Limb (tissue), 2 donors: ENCODE results near the gene IFIT3.
"Not testable (repeated sequence)": the region's sequence is repeated elsewhere in the genome, so short reads cannot be mapped to it uniquely, and the experiment has no call there.

Source experiments
- DNase-seq, 2 donors: peaks; one replicate each; pipeline ENCODE4 v3.0.0-alpha.2; 2016; ENCODE audit errors: extremely low spot score in 2 of 2

The IFIT3 gene

GRCh38 chr10:89303161-89303560 is 24.6 kb upstream of the IFIT3 start:
- no peak for DNase-seq

DNA sequence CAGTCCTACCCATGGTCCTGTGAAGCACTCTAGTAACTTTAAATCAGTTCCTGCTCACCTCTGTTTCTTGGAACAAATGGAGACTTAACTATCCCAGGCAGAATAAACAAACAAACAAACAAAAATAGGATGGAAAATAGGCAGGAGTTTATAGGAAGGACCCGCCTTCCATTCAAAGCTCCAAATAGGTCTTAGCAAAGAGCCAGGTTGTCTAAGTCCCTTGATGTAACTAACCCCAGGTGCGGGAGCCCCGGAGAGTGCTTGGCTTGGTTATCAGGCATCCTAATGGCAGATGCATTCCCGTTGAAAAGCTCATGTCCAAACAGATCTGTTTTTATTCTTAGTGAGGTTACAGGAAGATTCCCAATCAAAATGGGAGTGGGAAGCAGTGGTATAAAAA is 23.8 kb upstream of the IFIT3 start:
- no peak for DNase-seq

DNA sequence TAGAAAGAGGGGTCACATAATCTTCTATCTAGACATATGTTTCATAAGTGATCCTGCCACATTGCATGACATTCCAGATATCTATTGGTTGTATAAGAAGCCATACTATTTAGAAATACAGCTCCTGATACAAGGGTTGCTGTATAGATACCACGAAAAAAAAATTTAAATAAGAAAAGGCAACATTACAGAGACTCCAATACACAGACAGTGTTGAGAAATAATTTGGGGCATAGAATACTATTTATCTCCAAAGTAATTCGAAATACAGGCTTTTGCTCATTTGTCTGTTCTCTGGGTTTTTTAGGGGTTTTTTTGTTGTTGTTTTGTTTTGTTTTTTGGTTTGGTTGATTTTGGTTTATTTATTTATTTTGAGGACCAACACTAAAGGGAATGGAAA is 23.4 kb upstream of the IFIT3 start:
- DNase-seq: no peak

DNA sequence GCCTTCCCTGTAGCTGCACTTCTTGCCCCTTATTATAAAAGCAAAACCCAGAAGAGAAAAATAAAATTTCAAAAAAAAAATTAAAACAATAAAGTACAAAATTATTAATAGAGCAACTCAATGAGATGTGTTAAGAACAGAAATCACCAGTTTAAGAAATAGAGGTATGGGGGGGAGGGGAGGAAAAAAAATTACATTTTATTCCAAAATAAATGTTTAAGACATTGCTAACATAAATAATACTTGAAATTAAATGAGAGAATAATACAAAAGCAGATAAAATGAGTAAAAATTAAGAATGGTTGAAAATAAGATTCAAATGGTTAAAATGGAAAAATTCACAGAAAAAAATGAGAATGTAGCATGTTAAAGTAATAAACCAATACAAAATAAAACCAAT is 22.9 kb upstream of the IFIT3 start:
- DNase-seq: no peak

DNA sequence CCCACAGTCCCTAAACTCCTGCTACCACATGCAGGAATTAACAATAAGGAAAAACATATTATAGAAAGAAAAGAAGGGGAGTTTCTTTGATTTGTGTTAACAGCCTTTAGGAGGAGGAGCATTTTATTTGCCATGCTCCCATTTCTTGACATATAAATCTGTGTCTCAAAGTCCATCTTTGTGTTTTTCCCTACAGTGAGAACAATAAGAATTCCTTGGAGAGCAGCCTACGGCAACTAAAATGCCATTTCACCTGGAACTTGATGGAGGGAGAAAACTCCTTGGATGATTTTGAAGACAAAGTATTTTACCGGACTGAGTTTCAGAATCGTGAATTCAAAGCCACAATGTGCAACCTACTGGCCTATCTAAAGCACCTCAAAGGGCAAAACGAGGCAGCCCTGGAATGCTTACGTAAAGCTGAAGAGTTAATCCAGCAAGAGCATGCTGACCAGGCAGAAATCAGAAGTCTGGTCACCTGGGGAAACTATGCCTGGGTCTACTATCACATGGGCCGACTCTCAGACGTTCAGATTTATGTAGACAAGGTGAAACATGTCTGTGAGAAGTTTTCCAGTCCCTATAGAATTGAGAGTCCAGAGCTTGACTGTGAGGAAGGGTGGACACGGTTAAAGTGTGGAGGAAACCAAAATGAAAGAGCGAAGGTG is 21.9 kb upstream of the IFIT3 start:
- DNase-seq: no peak

GRCh38 chr10:89306434-89307268 is 21.1 kb upstream of the IFIT3 start:
- no peak for DNase-seq

GRCh38 chr10:89307269-89307577 is 20.6 kb upstream of the IFIT3 start:
- DNase-seq: no peak

GRCh38 chr10:89308266-89308665 is 19.5 kb upstream of the IFIT3 start:
- no peak for DNase-seq

- no peak for DNase-seq
Observed at GRCh38 chr10:89308736-89309135, 19.1 kb upstream of the IFIT3 start.

DNA sequence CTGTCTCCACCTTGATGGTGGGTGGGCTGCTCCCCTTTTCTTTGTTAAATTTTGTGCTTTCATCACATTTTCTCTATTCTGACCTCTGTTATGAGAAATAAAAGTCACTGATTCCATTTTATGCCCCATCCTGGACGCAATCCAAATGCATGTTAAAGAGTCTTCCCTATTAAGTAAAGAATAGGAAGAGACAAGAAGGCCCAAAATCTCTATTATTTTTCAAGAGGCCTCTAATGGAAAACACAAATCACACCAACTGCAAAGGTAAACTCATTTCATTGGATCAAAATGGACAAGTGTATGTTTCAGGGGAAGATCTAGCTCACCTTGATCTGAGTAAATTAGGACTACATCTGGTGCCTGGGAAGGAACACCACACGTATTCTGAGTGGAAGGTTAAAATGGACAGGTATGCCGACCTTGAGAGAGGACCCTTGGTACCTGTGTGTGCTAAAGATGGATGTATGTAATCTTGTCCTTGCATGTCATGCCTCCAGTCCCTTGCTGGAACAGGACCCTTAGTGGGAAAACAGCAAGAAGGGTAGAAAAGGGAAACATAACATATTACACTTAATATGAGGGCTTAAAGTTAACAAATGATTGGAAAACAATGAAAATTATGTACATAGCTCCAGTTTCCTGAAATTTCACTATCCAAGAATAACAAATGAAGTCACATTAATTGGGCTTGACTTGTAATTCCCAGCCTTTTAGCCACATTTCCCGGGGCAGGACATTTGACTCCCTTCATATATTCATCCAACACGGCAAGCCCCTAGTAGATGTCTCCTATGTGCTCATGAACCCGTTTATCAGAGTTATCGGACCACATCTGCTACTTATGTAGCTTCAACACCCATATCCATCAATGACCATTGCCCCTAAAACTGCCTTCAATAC is 18.4 kb upstream of the IFIT3 start:
- no peak for DNase-seq

GRCh38 chr10:89310056-89310893 is 17.5 kb upstream of the IFIT3 start:
- no peak for DNase-seq

DNA sequence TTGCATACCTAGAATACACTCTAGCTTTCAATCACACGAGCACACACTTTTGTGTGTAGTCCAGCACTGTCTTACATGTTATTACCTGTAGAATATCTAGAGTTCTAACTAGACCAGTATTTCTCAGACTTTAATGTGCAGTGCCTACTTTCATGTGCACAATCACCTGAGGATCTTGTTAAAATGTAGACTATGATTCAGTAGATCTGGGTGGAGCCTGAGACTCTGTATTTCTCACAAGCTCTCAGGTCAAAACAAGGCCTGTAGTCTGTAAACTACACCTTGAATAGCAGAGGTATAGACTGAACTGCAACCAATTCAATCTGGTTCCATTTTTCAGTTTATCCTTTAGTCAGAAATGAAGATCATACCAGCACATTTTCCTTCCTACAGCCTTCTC is 14.8 kb upstream of the IFIT3 start:
- no peak for DNase-seq

GRCh38 chr10:89314676-89315075 is 13.1 kb upstream of the IFIT3 start:
- DNase-seq: no peak

DNA sequence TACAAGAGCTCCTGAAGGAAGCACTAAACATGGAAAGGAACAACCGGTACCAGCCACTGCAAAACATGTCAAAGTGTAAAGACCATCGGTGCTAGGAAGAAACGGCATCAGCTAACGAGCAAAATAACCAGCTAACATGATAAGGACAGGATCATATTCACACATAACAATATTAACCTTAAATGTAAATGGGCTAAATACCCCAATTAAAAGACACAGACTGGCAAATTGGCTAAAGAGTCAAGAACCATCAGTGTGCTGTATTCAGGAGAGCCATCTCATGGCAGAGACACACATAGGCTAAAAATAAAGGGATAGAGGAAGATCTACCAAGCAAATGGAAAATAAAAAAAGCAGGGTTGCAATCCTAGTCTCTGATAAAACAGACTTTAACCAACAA is 9.8 kb upstream of the IFIT3 start:
- DNase-seq: not testable (repeated sequence)

DNA sequence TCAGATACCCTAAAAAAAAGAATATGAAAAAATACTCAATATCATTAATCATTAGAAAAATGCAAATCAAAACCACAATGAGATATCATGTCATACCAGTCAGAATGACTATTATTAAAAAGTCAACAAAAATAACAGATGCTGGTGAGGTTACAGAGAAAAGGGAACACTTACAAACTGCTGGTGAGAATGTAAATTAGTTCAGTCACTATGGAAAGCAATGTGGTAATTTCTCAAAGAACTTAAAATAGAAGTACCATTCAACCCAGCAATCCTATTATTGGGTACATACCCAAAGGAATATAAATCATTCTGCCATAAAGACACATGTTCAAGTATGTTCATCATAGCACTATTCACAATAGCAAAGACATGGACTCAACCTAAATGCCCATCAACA is 2.7 kb upstream of the IFIT3 start:
- not testable (repeated sequence) for DNase-seq

- DNase-seq: not testable (repeated sequence)
Observed at GRCh38 chr10:89325856-89326255, 1.9 kb upstream of the IFIT3 start.

DNA sequence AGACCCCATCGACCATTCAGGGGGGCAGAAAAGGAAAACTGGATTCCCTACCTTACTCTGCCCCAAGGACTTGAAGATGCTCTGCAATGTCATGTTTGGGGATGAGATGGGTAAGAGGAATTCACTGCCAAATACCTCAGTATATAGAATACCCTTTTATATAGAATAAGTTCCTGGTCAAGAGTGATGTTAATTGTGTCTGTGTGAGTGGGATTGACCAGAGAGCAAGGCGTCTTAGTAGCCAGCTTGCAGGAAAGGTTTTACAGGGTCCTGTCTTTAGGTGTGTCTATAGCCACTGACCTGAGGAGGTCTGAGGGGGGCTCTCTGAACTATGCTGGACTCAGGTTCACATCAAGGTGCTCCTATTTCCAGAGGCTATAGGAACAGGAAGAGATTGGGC is 1.4 kb downstream of the IFIT3 start:
- DNase-seq: no peak

DNA sequence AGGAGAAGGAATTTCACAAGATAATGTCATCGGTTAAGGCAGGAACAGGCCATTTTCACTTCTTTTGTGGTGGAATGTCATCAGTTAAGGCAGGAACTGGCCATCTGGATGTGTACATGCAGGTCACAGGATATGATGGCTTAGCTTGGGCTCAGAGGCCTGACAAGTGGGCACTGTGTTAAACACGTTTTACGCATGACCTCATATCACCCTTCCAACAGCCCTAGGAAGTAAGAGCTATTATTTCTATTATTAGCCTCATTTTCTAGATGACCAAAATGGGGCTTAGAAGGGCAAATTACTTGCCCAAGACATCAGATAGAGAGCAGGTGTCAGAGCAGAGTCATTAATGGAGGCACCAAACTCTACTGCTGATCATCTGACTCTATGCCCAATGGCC is 2.2 kb downstream of the IFIT3 start:
- not testable (repeated sequence) for DNase-seq

- DNase-seq: no peak
Observed at GRCh38 chr10:89330537-89331212, 2.9 kb downstream of the IFIT3 start.

- not testable (repeated sequence) for DNase-seq
Observed at GRCh38 chr10:89331487-89332122, 3.8 kb downstream of the IFIT3 start.
